Right renal cortex interstitium (tissue), 3 donors: ENCODE data around the gene CLPX. TPM values are rescaled to one million over a fixed set of nuclear protein-coding genes. Genes with fewer than 3 reads are reported as not detected.
"Not testable (repeated sequence)": the region's sequence is repeated elsewhere in the genome, so short reads cannot be mapped to it uniquely, and the experiment has no call there.

Source experiments
- DNase-seq, 3 donors: peaks; one replicate each; pipeline ENCODE4 v3.0.0-alpha.2; 2013; ENCODE audit warnings: low read depth in 3 of 3, low spot score in 2 of 3
- polyA plus RNA-seq, 3 donors: library from polyadenylated mRNA; unstranded; fragments of 120-200 nt; gene quantifications; one replicate each; pipeline ENCODE4 v1.2.1, GENCODE V29; 2013; ENCODE audit not compliant: insufficient read length in 3 of 3

CLPX gene
- polyA plus RNA-seq, 3 donors = 68.1 to 81.5 (median 75.1) TPM

DNA sequence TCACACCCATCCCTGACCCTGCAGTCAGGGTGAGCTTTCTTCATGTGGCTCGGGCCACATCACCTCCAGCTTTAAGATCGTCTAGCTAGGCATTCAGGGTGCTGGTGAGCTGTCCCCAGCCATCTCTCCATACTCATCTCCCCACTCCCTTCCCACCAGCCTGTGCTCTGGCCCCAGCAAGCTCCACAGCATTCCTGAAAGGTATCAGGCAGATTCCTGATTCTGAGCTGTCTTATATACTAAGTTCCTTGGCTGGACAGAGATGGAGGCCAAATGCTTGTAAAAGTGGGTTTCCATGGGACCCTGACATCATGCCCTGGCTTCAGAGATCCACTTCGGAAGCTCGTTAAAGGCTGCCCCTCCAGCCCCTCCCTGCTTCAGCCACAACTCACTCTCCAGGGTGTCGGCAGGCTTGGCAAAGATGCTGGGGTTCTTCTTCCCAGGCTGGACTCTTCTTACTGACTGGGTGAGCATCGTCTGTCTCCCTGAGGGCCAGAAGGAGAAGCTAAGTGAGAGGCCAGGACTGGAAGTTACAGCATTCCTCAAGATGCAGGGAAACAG, 22.2 kb upstream of the CLPX start:
- no peak for DNase-seq

DNA sequence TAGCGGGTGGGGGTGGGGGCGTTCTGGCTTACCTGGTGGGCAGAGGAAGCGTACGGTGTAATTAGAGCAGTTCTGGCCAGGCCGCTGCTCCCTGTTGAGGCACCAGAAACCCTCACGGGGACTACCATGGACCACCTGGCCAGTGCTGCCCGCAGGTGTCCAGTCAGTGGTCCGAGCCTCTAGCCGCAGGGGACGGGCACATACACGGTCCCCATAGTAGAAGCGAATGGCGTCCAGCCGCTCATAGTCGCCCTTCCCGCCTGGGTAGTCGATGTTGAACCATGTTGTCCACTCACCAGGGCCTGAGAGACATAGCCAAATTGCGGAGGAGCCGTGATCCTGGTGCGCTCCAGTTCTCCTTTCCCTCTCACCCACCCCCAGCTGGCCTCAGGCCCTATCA, 21.6 kb upstream of the CLPX start:
- DNase-seq = no peak

DNA sequence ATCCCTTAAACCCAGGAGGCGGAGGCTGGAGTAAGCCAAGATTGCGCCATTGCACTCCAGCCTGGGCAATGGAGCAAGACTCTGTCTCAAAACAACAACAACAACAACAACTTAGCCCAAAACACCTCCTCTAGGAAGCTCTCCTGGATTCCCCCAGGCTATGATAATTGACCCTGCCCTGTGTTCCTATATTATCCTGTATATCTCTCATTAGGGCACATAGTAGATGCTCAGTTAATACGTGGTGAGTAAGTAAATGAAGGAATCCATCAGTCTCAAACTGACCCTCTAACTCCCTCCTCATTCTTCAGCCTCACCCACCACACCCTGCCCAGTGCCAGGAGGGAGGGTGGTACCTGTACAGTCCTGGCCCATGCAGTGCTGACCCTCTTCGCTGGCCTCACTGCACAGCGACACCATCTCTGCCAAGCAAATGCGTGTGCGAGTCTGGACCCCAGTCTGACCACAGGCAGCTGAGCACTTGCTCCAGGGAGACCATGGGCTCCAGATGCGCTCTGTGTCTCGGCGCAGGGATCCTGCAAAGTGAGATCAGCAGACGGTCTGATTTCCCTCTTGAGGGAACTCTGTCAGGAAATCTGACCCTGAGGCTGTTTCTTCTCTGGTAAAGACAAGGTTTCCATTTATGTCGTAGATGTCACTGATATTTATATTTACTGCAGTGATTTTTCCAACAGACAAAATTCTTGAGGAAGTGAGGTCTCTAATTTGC, 20.0 kb upstream of the CLPX start:
- no peak for DNase-seq

DNA sequence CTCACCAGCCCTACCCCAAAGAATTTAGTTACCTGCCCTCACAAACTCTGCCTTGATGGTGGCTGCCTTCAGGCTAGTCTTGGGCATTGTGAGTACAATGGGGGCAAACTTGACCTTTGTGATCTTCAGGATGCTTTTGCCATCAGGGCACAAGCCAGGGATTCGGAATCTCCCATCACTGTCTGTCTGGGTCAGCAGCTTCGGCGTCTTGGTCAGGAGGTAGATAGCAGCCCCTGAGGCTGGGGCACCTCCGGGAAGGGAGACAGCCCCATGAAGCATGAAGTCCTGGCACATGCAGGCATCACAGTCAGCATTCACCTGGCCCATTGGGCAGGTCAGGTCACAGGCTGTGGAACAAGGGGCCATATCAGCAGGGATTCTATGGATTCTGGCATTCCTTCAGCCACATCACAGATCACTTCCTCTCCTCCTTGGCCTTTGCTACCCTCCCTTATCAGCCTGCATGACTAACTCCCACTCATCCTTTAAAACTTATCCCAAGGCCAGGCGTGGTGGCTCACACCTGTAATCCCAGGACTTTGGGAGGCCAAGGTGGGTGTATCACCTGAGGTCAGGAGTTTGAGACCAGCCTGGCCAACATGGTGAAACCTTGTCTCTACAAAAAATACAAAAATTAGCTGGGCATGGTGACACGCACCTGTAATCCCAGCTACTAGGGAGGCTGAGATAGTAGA, 19.2 kb upstream of the CLPX start:
- DNase-seq = no peak

DNA sequence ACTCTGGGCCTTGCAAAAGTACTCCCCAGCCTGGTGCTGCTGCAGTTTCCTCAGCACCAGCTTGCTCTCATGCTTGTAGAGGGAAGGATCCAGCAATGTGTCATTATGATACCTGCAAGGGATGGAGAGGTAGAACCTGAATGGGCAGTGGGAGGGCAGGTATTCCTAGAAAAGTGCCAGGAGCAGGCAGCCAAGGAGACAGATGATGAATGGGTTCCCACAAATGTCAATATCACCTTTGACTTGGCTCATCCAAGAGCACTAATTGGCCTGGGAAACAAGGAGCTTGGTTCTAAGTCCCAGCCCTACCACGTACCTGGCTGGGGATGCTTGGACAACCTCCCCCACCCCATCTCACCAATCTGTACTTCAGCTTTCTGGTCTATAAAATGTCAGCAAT, 16.8 kb upstream of the CLPX start:
- no peak for DNase-seq

DNA sequence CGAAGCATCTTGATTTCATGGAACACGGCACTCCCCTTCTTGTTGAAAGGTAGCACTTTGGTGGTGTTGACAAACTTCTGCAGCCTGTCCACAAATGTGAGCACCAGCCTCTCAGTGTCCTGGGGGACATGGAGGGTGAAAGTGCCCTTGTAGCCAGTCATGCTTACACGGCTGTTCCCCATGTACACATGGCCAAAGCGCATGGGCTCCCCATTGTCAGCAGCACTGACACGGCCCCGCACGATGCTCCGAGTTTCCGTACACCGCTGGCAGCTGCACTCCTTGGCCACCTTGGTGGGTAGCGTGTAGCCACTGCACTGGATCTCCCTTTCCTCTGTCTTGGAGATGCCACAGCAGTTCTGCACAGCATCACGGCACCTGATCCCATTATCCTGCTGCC, 13.4 kb upstream of the CLPX start:
- DNase-seq = no peak

DNA sequence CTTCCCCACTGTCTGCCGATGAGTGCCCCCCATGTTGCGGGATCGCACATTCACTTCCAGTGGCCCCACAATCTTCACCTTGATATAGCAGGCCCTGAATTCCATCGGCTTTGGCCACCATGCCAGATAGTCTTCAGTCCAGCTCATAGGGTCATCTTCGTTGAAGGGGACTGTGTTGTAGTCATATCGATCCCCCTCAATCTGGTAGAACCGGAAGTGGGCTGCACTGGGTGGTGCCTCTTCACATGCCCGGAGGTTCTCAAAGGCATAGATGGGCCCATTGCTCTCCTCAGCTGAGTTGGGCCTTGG, 12.1 kb upstream of the CLPX start:
- no peak for DNase-seq

DNA sequence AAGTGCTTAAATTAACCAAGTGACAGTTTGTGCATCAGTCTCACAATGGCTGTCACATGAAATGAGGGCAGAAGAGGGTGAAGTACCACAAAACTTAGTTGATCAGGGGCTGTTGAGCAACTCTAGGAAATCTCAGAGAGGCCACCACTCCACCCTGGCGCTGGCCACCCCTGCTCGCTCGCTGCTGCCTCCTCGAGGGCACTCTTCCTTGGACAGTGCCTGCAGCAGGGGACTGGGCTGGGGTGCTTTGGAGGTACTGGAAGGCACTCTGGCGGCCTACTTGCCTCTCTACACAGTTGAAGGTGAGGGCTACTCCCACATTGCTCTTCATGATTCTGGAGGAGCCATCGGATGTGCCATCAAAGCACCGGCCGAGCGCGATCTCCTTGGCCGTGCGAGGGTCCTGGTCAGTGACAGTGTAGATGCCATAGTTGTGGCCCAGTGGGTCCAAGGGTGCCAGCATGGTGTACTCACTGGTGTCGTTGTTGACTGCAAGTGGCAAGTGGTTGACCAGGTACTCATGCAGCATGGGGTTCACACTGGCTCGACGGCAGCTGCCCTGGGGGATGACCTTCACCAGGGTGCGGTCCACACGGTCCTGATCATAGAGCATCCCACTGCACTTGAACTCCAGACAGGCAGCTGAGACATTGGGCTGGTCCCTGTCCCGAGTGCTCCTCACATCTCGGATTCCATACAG, 11.6 kb upstream of the CLPX start:
- DNase-seq = no peak

DNA sequence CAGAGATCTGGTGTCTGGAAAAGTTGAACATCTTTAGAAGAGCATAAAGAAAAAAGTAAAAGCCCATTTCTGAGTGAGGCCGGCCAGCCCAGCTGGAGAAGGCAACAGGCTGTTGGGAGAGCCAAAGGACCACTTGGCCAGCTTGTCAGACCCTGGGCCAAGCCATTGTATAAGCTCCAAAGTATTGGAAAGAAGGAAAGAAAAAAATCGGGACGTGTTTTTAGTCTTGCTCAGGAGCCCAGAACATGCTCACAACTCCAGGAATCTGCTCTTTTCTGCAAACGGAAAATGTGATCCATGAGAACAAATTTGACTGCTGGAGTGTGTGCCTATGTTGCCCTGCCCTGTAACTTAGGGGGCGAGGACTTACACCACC, 10.4 kb upstream of the CLPX start:
- DNase-seq = no peak

DNA sequence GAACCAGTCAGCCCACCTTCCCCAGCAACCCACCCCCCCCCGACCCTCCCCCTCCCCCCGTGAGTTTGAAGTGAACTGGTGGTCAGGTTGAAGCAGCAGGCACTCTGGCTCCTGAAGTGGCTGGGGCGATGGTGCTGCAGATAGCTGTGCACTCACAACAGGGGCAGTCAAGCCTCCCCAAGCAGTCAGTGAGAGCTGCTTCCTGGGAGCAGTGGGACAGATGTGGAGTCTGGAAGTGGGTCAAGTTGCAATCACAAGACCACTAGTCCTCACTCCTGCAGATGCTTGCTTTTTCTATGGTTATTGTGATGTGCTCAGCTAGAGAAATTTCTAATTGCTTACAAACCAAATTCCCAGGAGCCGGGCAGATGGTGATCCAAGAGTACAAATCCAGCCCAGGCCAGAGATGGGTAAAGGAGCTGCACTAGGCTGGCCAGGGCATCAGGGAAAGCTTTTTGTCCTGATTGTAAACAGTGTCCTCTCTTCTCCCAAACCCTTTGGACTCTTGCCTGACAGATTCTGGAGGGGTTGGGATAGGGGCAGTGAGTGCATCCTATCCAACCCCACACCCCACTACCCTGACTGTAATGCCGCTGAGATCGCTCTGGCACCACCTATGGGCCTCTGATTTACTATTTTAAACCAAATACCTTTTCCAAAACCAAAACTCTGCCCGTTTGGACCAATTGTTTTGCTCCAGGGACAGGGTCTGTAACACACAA, 9.8 kb upstream of the CLPX start:
- no peak for DNase-seq

DNA sequence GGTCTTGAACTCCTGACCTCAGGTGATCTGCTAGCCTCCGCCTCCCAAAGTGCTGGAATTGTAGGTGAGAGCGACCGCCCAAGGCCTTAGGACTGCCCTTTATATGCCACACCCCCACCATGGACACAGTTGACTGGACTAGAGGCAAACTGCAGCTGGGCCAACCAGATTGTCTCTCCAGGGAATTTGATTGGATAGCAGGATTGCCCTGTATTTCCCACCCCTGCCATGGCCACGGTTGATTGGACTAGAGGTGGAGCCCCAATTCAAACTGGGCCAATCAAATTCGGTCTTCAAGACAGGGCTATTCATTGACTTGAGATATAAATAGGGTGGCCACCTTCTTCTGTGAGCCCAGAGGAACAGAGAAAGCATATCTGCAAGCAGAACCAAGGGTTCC, 6.9 kb upstream of the CLPX start:
- DNase-seq = no peak

DNA sequence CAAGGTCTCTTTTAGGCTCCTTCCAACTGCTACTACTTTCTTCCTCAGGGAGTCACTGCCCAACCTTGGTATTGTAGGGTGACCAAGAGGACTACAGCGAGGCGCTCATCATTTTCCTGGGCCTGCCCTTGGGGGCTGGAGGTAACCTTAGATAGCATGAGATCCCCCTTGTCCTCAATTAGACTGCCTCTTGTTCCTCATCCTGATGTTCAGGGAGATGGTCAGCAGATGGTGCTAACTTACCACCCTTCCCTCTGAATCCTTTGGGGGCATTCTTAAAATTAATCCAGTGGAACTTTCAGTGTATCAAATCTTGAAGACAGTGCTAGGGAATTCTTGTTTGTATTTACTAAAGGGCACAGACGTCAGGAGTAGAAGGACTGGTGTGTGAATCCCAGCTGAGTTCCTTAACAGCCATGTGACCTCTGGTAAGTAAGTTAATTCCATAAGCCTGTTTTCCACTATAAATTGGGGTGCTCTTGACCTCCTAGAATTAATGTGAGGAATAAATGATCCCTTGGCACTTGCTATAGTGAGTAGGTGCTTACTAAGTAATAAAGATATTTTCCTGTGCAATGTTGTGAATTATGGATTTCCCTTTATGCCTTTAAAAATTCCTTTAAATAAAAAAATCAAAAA, 4.1 kb upstream of the CLPX start:
- DNase-seq = no peak

DNA sequence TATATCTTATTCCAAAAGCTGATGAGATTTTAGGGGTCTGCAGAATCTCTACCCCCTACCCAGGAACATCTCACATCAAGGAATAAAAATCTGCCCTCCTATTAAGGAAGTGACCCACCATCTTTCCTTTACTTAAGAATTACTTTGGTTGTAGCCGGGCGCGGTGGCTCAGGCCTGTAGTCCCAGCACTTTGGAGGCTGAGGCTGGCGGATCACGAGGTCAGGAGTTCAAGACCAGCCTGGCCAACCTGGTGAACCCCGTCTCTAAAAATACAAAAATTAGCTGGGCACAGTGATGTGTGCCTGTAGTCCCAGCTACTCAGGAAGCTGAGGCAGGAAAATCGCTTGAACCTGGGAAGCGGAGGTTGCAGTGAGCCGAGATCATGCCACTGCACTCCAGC, 3.3 kb upstream of the CLPX start:
- DNase-seq = not testable (repeated sequence)

DNA sequence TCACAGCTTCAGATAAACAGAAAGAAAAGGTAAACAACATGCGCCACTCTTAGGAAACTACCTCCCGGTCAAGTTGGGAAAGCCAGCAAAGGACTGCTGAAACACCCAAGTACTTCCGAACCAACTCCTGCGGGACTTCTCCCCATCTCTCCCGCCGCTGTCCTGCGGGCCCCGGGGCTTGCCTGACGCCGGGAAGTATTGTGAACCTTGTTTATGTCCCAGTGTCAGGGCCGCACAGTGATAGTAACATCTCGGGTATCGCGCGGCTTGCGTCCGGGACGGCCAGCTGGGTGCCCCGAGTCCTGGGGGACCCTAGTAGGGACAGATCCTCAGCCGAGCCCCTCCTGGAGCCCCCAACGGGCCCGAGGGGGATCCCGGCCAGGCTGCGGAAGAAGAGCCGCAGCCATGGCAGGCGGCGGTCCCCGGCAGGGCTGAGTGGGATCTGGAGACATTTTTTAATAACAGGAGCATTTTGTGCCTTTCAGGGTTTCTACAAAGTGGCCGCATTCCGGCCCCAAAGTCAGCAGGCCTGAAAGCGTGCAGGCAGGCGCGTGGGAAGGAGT, 756 bp downstream of the CLPX start:
- DNase-seq = peak in 2 of 3 donors; percentile 31 to 37

DNA sequence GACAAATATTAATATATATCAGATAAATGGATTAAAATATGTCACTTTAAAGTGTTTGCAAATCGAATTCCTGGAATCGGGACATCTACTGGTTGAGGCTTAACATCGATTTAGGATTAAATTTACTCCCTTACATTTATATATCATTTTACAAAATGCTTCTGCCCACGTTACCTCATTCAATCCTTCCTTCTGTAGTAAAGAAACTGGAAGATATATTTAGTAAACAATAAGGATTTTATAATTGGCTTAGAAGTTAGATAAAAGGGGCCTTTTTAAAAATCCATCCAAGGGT, 1.3 kb downstream of the CLPX start:
- DNase-seq = no peak

DNA sequence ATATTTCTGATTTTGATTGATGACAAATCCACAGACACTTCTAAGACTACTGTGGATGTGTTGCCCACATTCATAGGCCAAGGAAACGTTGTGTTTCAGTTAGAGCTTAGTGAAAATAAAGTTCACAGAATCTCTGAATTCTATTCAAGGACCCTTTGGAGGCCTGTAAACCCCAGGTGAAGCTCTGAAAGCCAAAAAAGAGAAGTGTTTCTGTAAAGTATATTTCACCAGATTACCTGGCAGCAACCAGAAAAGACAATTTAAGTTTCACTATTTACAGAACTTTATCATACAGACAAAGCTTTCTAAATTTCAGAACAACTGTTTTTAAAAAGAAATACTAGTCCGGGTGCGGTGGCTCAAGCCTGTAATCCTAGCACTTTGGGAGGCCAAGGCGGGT, 2.6 kb downstream of the CLPX start:
- no peak for DNase-seq

DNA sequence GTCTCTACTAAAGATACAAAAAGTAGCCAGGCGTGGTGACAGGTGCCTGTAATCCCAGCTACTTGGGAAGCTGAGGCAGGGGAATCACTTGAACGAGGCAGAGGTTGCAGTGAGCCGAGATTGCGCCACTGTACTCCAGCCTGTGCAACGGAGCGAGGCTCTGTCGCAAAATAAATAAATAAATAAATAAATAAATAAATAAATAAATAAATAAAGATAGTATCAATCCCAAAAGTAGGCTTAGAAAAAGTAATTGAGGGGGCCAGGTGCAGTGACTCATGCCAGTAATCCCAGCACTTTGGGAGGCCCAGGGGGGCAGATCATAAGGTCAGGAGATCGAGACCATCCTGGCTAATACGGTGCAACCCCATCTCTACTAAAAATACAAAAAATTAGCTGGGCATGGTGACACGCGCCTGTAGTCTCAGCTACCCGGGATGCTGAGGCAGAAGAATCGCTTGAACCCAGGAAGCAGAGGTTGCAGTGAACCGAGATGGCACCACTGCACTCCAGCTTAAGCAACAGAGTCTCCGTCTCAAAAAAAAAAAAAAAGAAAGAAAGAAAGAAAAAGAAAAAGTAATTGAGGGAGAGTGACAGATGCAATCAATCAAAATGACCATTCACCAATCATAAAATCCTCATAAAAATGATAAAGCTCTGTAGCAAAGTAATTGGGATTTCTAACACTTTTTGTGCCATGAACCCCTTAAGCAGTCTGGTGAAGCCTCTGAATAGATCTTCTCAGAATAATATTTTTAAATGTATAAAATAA, 3.4 kb downstream of the CLPX start:
- DNase-seq = not testable (repeated sequence)

DNA sequence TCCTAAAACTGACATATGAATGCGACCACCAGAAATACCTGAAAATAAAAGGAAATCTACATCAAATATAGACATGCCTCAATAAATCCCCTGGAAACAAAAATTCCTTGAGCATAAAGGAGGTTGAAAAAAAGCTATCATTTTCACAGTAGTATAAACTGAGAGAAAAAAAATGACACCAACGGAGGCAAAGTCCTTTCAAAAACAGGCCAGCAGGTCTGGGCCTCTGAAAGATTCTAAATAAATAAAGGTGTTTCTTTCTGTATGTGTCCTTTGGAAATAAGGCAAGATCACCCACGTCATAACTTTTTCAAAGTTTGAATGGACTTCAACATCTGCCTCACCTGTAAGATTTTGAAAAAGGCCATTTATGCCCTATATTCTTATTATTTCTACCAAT, 5.0 kb downstream of the CLPX start:
- DNase-seq = no peak

DNA sequence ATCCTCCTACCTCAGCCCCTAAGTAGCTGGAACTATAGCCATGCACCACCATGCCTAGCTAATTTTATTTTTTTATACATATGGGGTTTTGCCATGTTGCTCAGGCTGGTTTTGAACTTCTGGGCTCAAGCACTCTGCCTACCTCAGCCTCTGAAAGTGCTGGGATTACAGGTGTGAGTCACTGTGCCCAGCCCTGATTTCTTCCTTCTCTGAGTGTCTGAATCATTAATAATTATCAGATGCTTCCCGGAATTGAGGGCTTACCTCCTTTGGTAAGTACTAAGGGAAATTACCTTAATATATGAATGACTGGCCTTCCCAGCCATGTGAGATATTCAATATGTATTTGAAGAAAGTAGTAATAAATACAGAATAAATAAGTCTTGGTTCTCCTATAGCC, 7.2 kb downstream of the CLPX start:
- DNase-seq = no peak

DNA sequence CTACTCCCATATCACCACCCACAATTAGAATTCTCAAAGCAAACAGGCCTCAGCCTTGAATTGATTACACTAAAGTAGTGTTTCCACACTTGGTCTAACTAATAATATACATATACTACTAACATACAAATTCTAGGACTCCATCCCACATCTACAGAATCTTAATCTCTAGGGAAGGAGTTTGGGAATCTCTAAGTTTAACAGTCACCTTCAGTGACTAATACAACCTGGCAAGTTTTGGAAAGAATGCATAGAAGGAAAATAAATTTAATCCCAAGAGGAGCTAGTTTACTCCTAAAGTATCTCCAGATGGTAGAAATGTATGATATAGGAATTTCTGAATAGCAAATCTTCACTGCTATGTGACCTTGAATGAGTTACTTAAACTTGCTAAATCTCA, 9.1 kb downstream of the CLPX start:
- DNase-seq = no peak
